NCI-H2029 (cell line): Measurements from ENCODE around the gene SPACA4.

ENCODE experiments used
- DNase-seq: peaks from one replicate; lab custom pipeline; 2025; lab: John Stamatoyannopoulos, UW

The SPACA4 gene

DNA sequence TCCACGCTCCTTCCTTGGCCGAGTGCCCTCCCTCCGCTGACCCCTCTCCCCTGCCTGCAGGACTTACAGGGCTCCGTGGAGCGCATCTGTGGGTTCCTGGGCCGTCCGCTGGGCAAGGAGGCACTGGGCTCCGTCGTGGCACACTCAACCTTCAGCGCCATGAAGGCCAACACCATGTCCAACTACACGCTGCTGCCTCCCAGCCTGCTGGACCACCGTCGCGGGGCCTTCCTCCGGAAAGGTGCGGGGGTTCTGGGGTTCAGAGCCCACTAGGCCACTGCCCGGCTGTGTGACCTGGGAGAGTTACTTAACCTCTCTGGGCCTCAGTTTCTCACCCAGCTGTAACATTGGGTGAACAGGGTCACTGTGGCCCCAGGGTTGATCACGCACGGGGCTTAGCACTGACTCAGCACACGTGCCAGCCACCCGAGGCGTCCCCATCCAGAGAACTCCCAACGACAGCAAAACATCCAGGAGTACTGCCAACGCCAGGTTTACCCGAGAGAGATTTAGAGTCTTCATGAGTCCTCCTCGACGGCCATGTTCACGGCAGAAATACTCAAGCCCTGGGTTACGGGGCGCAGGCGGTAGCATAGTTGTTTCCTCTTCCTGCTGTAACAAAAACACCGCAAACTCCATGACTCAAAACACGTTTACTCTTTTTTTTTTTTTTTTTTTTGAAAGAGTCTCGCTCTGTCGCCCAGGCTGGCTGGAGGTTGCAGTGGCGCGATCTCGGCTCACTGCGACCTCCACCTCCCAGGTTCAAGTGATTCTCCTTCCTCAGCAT, 9.7 kb upstream of the SPACA4 start:
- DNase-seq = no peak

DNA sequence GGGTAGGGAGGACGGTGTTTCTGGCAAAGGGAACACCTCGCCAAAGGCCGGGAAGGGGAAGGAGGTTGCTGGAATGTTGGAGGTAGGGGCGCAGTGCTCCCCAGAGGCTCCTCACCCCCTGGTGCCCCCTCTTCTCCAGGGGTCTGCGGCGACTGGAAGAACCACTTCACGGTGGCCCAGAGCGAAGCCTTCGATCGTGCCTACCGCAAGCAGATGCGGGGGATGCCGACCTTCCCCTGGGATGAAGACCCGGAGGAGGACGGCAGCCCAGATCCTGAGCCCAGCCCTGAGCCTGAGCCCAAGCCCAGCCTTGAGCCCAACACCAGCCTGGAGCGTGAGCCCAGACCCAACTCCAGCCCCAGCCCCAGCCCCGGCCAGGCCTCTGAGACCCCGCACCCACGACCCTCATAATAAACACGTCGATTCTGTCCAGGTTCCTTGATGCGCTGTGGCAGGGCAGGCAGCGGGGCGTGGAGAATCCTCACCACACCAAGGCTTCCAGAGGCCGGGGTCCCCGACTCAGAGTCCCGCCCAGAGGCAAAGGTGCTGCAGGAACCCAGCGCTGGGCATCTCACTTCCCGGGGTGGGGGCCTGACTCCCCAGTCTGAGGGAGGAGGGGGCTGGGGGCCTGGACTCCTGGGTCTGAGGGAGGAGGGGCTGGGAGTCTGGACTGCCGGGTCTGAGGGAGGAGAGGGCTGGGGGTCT, 7.4 kb upstream of the SPACA4 start:
- no peak for DNase-seq

DNA sequence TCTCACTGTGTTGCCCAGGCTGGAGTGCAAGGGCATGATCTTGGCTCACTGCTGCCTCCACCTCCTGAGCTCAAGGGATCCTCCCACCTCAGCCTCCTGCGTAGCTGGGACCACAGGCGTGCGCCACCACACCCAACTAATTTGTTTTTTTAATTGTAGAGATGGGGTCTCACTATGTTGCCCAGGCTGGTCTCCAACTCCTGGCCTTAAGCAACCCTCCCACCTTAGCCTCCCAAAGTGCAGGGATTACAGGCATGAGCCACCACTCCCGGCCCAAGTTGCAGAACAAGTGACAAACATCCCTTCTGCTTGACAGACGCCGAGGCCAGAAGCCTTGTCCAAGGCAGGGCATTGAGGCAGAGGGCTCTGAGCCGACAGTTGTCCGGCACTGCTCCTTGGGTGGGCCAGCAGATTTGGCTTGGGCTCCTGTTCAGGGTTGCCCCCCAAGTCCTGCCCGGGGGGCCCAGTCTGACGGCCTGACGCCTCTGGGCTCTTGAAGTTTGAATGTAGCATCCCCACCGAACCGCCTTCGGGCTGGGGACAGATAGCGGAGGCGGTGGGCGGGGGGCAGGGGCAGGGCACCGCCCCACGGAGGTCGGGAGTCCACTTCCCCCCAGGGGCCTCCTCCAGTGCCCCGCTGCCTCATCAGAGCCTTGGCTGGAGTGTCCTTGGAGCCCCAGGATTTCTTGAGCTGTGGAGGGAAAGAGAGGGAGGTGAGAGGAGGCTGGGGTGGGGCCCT, 5.7 kb upstream of the SPACA4 start:
- no peak for DNase-seq

DNA sequence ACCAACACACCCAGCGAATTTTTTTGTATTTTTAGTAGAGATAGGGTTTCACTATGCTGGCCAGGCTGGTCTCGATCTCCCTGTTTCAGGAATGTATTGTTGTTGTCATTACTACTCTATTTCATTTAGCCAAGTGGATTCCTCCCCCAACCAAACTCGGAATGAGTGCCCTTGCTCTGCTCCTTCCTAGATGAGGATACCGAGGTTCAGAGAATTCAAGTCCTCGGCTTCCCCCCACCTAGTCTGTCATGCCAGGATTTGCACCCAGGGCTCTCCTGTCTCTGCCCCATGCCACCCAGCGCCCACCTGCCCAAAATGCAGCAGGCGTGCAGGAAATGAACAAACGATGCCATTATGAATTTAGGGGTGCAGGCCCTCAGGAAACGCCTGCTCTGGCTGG, 3.5 kb upstream of the SPACA4 start:
- DNase-seq = no peak

DNA sequence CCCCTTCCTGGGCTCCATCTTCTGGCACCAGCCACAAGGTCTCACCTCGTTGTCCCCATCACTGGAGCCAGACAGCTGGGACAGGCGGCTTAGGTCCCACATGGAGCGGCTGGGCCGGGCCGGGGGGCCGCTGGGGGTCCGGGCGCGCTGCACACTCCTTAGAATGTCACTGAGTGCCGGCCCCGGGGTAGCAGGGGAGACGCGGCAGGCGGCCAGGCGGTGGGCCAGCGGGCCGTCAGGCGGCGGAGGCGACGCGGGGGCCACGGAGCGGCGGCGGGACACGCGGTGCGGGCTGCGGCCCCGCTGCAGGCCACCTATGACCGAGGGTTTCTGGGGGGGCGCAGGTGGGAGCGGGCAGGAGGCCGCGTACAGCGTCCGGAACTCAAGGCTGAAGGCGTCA, 3.1 kb upstream of the SPACA4 start:
- DNase-seq = no peak

DNA sequence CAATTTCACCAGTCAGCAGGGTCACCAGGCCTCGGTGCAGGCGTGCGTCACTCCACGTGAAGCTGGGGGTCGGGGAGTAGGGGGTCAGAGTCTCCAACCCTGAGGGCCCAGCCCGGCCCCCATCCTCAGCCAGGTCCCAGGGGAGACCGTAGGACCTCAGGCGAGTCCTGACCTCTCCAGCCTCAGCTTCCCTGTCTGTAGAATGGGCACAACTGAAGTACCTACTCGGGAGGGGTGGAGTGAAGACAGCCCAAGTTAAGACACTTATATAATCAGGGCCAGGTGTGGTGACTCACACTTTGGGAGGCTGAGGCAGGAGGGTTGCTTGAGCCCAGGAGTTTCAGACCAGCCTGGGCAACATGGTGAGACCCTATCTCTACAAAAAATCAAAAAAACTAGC, 2.7 kb upstream of the SPACA4 start:
- no peak for DNase-seq

DNA sequence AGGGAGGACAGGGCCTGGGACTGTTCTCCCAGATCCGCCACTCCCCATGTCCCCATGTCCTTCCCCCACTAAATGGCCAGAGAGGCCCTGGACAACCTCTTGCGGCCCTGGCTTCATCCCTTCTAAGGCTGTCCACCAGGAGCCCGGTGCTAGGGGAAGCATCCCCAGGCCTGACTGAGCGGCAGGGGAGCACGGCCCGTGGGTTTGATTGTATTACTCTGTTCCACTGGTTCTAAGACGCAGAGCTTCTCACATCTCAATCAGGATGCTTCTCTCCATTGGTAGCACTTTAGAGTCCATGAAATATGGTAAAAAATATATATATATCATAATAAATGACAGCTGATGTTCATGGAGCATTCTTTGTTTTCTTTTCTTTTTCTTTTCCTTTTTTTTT, 815 bp downstream of the SPACA4 start:
- no peak for DNase-seq

DNA sequence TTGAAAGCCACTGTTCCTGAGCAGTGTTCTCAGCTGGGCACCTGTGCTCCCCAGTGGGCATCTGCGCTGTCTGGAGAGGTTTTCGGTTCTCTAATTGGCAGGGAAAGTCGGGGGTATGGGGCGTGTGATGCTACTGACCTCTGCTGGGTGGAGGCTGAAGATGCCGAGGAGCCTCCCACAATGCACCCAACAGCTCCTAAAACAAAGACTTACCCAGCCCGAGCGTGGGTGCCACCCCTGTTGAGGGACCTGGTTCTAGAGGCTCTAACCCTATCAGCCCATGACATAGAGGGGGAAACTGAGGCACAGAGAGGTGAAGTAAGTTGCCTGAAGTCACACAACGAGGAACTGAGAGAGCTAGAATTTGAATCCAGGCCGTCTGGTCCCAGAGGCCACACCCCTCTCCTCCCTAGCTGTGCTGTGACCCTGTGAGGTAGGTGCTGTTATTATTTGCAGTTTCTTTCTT, 2.3 kb downstream of the SPACA4 start:
- DNase-seq = peak; percentile 31

DNA sequence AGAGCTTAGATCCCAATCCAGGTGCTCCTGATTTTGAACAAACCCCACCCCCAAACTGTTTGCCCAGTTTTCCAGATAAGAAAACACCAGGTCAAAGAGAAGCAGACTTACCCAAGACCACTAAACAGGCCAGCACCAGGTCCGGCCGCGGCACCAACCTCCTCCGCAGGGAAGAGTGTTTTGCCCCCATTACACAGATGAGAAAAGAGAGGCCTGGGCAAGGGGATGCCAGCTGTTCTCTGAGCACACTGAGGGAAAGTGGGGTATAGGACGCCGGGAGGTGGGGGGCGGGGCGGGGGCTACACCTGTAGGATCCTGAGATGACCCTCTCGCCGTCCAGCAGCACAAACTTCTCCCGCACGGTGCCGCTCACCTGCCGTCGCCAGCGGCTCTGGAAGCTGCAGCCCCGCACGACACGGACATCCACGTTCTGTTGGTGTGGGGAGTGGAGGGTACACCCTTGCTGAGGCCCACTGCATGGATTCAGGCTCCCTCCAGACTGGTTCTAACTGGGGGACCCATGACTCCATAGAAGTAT, 3.1 kb downstream of the SPACA4 start:
- DNase-seq = no peak

DNA sequence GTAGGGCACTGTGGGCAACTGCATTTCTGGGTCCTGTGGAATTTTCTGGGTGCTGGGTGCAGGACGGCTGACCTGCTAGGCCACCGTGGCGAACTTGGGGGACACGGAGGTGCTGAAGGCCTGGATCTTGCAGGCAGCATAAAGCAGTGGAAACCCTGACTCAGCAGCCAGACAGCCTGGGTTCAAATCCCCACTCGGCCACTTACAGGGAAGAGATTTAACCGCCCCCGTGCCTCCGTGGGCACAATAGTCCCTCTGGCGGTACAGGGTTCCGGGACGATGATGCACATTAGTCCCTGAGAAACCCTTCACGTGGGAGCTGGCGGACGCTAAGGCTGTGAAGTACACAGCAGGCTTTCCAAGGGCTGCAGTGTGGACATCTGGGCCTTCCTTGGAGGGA, 5.3 kb downstream of the SPACA4 start:
- DNase-seq = no peak

DNA sequence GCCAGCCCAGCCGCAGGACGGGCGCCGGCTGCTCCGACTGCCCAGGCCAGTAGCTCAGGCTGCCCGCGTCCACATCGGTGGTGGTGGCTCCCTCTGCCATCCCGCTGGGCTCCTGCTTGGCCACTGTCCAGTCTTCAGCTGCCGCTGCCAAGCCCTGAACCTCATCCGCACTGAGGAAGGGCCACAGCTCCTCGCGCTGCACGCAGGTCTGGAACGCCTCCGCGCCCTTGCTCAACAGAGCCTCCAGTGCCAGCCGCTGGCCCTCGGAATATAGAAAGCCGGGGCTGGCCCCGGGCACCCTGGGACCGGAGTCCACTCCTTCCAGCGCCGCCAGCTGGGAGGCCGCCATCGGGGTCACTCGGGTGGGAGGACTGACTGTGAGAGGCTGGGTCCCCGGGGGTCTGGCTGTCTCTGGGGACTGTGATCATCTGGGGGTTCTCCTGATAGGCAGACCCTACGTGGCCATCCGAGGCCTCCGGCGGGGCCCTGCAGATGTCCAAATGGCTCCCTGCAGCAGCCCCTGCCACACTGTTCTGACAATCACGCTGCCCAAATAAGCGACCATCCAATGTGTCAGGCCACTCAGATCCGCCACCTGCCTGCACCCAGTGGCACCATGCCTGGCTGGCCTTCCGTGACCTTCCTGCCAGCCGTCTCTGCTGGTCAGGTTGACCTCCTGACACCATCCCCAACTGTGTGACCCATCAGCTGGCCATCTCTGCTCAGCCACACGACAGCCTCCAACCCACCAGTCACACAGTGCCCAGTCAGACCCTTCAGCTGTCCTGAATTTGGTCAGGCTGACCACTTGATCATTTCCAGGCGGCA, 6.7 kb downstream of the SPACA4 start:
- DNase-seq = no peak

DNA sequence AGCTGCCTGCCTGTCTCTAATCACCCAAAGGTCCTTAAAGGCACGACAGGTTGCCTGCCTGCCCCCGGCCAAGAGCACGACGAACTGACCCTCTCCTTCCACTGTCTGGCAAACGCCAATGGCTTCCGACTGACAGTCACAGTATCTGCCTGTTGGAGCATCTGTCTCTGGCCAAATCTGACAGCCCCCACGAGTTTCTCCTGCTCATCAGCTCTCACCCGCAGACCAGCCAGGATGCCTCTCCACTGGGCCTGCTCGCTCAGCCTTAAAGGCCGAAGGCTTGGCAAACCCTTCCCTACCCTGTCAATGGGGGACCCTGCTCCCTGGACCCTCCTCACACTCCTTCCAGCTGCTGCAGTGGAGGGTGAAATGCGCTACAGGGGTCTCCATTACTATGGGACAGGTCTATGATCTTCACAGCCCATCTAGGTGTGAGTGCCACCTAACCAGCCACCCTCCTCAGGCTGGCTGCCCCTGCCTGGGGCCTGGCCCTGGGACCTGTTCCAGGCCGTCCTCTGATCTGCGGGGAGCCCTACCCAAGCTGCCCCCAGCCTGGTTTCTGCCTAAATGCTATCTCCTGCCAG, 7.4 kb downstream of the SPACA4 start:
- no peak for DNase-seq

DNA sequence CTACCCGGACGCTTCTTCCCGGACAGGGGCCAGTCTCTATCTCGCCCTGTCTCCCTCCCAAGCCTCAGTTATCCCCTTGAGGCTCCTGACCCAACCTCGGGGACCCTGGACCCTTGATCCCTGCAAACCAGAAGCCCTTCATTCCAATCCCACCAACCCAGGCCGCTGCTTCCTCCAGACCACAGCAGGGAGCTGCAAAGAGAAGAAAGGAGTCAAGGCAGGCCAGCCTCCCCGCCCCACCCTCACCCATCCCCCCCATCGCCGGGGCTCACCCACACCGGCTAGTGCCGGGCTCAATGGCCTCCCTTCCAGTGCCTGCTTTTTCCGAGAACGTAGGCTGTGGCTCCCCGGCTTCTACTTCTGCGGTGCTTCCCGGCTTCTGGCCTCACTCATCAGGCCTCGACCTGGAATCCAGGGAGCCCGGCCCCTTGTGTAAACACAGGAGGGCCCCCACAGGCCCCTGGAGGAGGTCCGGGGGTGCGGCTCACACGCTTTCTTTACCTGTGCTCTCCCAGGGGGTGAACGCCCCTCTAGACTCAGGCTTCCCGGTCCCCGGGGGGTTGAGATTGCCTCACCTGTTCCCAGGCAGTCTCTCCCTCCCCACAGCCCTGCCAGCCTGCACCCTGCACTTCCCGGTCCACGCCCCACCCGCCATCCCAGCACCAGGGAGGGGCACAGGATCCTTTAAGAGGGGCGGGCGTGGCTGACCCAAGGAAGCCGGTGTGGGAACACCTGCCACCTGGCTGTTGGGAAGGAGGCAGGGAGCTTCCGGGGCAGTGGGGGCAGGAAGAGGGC, 8.1 kb downstream of the SPACA4 start, which contains the start of gene FAM83E:
FAM83E (minus strand) TSS at position 641 of the 795 bp plus-strand sequence. CDS start 1,704 bp downstream, outside the sequence.
- DNase-seq = peak; percentile 88

DNA sequence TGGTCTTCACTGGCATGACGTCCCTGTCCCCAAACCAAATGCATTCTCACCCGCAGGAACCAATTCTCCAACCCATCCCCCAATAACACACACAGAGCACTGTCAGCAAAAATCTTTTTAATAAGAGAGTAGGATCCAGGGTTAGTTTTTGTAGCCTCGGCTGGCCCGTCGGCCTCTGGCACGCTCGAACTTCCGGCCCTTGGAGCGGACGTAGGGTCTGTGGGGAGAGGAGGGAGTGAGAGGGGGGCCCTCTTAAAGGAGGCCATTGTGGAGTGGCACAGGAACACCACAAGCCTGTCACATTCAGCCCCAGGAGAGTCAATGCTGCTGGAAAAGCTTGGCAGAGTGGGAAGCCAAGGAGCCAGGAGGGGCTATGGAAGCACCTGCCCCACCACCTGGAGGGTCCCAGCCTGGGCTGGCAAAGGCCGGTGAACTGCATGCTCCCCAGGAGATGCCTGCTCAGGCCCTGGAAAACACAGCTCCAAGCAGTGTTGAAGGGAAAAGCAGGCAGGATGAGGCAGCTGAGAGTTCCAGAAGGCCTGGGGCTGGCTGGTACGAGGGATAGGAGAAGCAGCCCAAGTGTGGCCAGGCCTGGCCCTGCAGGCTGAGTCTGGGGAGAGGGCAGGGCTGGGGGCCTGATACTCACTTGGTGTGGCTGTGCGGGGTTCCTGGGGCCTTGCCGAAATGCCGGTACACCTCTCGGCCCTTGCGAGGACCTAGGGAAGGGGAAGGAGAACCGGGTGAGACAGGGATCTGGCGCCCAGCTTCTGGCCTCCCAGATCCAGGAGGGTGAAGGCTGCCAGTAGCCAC, 8.9 kb downstream of the SPACA4 start:
- no peak for DNase-seq

DNA sequence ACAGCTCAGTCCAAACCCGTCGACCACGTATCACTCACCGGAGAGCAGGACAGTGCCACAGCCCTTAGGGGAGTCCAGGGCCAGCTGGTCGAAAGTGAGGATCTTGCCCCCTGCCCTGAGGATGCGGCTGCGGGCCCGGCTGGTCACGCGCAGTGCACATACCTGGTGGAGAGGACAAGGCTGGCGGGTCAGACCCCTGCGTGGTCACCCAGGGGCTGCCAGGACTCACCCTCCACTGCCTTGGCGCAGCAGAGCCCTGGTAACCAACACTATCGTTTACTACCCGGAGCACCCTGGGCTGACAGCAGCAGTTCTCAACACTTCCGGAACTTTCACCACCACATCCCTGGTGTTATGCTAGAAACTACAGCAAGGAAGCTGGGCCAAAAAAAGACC, 9.5 kb downstream of the SPACA4 start:
- DNase-seq = no peak

DNA sequence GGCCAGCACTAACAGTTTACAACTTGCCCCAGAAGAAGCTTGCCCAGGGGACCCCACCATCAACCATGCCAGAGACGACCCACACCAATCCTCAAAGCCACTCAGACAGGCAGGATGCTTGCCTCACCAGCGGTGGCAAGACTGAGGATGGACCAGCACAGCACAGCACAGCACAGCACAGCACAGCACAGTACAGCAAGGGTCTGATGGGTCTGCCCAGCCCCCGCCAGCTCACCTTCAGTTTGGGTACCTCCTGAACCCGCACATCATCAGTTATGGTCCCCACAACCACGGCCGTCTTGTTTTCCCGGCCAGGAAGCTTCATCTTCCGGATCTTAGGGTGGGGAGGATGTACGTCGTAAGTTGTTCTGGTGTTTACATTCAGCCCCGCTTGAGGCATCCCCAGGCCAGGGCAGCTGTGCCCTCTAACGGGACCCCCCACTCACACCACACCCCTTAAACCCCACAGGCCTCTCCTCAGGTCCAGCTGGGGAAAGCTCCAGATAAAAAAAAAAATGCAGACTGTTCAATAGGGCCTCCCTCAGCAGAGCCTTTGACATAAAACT, 10.0 kb downstream of the SPACA4 start:
- no peak for DNase-seq

DNA sequence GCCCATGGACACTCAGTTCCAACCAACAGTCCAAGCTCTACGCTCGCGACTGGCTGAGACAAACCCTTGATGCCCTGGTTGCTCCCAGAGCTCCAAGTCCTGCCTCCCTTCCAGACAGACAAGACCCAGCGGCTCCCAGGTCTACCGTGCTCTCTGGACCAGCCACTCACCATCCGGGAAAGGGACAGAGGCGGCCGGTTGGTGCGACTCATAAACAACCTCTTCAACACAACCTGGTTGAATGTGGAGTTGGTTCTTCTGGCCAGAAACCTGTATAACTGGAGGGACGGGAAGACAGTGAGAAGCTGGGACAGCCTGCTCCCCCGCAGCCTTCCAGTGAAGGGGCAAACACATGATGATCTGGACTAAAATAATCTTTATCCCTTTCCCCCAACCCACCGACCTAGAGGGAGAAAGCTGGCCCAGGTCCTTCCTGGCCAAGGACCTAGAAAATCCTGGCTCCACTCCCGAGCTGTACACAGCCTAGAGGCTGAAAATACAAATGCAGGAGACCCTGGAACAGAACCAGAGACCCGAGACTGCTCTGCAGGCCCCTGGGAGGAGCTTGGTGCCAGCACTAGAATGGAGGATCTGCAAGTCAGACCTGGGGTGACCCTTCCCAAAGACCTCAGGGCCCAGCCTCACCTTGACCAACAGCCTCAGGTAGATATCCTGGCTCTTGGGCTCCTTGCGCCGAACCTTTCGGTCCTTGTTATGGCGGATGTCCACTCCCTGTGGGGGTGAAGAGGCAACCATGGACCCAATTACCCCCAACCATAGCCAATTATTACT, 10.8 kb downstream of the SPACA4 start:
- no peak for DNase-seq

DNA sequence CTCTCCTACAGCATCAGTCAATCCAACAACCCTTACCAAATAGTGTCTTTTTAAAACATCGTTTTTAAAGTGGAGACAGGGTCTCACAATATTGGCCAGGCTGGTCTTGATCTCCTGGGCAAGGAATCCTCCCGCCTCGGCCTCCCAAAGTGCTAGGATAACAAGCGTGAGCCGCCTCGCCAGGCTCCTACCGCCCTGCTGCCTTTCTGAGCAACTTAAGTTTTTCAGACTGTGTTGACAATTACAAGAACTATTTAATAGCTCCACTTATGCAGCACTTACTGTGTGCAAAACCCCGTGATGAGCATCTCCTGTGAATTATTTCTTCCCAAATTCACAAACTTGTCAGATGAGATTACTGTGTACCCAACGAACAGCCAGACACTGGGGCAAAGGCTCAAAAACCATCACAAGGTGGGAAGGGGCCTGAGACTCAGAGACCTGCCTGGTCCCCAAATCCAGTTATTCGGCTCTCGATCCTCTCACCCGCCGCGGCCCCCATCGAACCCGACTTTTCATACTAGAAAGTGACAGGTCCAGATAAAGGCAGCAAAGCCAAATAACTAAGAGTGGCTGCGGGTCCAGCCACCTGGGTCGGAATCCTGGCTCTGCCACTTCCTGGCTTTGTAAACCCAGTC, 11.9 kb downstream of the SPACA4 start:
- no peak for DNase-seq
